Mesodermal cell (in vitro differentiated cells): ENCODE results near the gene RPL38.
"Not testable (repeated sequence)": the region's sequence is repeated elsewhere in the genome, so short reads cannot be mapped to it uniquely, and the experiment has no call there.

Source experiments
- H3K27ac ChIP-seq: 2 replicates; pipeline ENCODE4 v1.7.0; 2013; ENCODE audit warnings: mild to moderate bottlenecking, low read depth, low read length, moderate library complexity; ENCODE audit not compliant: severe bottlenecking
- H3K36me3 ChIP-seq: 2 replicates; pipeline ENCODE4 v1.7.1; 2013; ENCODE audit warnings: mild to moderate bottlenecking, low read length, moderate library complexity; ENCODE audit not compliant: control insufficient read depth, insufficient read depth
- H3K4me1 ChIP-seq: one replicate; pipeline ENCODE4 v1.7.1; 2013; ENCODE audit warnings: mild to moderate bottlenecking, low read length; ENCODE audit not compliant: insufficient read depth, control insufficient read depth, poor library complexity, severe bottlenecking
- H3K4me3 ChIP-seq: 2 replicates; pipeline ENCODE4 v1.7.0; 2013; ENCODE audit warnings: low read length, control low read depth, mild to moderate bottlenecking; ENCODE audit not compliant: insufficient read depth, poor library complexity, severe bottlenecking; ENCODE audit errors: extremely low read depth
- H3K9me3 ChIP-seq: 2 replicates; pipeline ENCODE4 v1.7.1; 2013; ENCODE audit warnings: mild to moderate bottlenecking, low read length, moderate library complexity; ENCODE audit not compliant: control insufficient read depth
- whole genome bisulfite sequencing, 2 experiments: methylation state at CpG; one replicate each; pipeline ENCODE4 v1.1.5; 2013; ENCODE audit warnings: missing lambda C conversion rate in 2 of 2; ENCODE audit not compliant: insufficient coverage in 2 of 2; 5-methylcytosine and 5-hydroxymethylcytosine counted together

Gene RPL38

DNA sequence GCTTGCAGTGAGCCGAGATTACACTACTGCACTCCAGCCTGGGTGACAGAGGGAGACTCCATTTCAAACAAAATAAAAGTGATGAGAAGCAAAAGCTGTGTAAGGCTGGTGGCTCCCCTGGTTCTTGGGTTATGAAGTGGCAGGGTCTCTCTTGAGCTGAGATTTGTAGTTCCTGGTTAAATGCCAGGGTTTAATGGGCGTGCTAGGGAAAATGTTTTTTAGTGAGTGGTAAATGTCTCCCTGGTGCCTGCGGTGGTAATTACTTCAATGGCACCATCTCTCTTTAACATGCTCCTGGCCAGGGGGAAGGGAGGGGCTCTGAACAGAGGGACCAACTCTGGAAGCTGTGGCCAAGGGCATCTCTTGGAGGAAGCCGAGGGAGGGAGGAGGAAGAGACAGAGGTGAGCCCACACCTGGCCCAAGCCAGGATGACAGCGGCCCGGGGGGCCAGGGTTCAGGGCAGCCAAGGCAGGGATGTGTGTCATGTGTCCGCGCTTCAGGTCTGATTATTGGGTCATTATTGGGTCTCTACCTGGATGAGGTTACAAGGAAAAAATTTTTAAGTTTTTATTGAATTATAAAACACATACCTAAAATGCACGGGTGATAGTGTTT lies 17.8 kb upstream of the RPL38 start:
- H3K27ac ChIP-seq = no peak overlapping the region
- H3K4me3 ChIP-seq = no peak overlapping the region
- no peaks in the 10 kb centered on the region for H3K9me3 ChIP-seq
- WGBS, 2 experiments = 90 to 93% methylated on average over 3 to 6 of the region's 9 CpGs
- H3K4me1 ChIP-seq = no peaks in the 10 kb centered on the region
- H3K36me3 ChIP-seq = no peaks in the 10 kb centered on the region

DNA sequence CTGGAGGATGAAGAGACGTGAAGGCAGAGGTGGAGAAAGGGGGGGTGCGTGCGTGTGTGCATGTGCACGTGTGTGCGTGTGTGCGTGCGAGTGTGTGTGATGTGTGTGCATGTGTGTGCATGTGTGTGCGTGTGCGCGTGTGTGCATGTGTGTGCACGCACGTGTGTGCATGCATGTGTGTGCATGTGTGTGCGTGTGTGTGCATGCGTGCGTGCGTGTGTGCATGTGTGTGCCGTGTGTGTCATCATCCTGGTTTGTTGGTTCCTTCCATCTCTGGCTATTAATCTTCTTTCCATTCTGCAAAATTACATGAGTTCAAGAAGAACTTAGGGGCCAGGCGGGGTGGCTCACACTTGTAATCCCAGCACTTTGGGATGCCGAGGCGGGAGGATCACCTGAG lies 17.0 kb upstream of the RPL38 start:
- 93 to 94% methylated on average over 8 to 17 of the region's 20 CpGs for WGBS, 2 experiments

DNA sequence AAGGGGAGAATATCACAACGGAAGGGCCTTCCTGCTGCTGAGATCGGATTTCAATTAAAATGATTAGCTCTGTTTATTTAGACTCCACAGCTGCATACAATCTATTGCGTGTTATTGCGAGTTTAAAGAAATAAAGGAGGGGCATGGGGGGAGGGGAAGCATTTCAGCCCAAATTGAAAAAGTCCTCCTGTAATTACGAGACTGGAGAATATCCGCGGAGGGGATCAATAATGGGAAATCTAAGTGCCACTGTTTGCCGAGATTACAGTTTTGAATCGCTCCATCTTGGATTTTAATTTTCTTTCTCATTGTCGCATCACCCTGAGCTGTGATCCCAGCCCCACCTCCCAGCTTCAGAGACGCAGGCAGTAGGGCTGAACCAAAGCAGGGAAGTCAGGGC lies 15.7 kb upstream of the RPL38 start:
- Histone ChIP-seq H3K36me3 (no peaks in the 10 kb centered on the region), H3K4me1 (no peaks in the 10 kb centered on the region), H3K9me3 (no peaks in the 10 kb centered on the region), H3K4me3 (no peak overlapping the region), H3K27ac (no peak overlapping the region)
- 80 to 83% methylated on average over 9 to 10 of the region's 11 CpGs for WGBS, 2 experiments

More for the DNA sequence above, 17.0 kb upstream of the RPL38 start:
- H3K9me3 ChIP-seq = no peaks in the 10 kb centered on the region
- no peaks in the 10 kb centered on the region for H3K4me1 ChIP-seq
- no peak overlapping the region for H3K27ac ChIP-seq
- no peak overlapping the region for H3K4me3 ChIP-seq
- H3K36me3 ChIP-seq = no peaks in the 10 kb centered on the region

DNA sequence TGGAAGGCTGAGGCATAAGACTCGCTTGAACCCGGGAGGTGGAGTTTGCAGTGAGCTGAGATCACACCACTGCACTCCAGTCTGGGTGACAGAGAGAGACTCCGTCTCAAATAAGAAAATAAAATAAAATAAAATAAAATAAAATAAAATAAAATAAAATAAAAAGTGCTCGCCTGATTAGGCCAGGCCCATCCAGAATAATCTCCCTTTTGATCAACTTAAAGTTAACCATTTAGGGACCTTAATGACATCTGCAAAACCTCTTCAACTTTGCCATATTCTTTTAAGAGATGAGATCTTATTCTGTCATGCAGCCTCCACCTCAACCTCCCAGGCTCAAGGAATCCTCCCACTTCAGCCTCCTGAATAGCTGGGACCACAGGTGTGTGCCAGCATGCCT lies 14.8 kb upstream of the RPL38 start:
- H3K4me1 ChIP-seq = not testable (repeated sequence)

DNA sequence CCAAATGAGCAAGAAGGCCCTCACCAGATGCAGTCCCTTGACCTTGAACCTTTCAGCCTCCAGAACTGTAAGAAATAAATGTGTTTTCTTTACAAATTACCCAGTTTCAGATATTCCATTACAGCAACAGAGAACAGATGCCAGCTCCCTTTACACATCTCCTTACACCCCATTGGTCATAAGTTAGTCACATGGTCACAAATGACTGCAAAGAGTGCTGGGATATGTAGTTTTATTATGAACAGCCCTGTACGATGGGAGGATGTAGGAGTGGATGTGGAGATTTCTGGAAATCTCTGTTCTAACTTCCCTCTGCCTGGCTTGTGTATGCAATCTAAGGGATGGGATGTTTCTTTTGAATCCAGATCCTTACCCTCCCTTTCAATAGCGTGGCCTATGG lies 13.3 kb upstream of the RPL38 start:
- no peak overlapping the region for H3K27ac ChIP-seq
- H3K9me3 ChIP-seq = no peaks in the 10 kb centered on the region
- 63 to 100% methylated on average over 1 to 2 of the region's 2 CpGs for WGBS, 2 experiments
- H3K4me1 ChIP-seq = no peaks in the 10 kb centered on the region
- H3K4me3 ChIP-seq = no peak overlapping the region
- no peaks in the 10 kb centered on the region for H3K36me3 ChIP-seq

More for the DNA sequence above, 14.8 kb upstream of the RPL38 start:
- H3K4me3 ChIP-seq, H3K36me3 ChIP-seq, H3K9me3 ChIP-seq, H3K27ac ChIP-seq: not testable (repeated sequence)
- no CpG with 5 or more reads among the region's 4 CpGs for WGBS, 2 experiments

DNA sequence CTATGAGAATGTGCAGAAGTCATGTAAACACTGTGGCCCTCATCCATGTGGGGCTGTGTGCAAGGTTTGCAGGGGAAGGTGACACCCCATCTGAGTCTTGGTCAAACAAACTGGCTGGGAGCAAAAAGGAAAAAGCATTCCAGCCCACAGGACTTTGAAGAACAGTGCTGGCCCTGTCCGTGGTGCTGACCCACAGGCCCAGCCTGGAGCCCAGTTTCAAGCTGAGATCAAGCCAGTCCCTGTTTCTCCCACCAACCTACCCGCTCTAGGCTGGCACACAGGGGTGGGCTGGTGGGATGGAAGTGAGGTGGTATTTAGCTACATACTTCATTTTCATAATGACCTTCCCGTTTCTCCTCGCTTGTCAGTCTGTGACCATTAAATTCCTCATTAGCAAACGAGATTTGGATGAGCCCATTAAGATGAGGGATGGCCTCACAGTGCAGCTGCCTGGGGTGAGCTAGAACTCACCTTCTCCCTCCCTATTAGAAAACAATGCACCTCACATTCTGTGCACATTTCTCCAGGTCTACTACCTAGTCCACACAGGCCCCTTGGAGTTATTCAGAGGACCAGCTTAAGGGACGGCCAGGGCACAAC lies 12.6 kb upstream of the RPL38 start:
- Histone ChIP-seq H3K4me3 (no peak overlapping the region), H3K9me3 (no peaks in the 10 kb centered on the region), H3K36me3 (no peaks in the 10 kb centered on the region), H3K4me1 (no peaks in the 10 kb centered on the region), H3K27ac (no peak overlapping the region)
- 57 to 83% methylated on average over 3 to 5 of the region's 6 CpGs for WGBS, 2 experiments

DNA sequence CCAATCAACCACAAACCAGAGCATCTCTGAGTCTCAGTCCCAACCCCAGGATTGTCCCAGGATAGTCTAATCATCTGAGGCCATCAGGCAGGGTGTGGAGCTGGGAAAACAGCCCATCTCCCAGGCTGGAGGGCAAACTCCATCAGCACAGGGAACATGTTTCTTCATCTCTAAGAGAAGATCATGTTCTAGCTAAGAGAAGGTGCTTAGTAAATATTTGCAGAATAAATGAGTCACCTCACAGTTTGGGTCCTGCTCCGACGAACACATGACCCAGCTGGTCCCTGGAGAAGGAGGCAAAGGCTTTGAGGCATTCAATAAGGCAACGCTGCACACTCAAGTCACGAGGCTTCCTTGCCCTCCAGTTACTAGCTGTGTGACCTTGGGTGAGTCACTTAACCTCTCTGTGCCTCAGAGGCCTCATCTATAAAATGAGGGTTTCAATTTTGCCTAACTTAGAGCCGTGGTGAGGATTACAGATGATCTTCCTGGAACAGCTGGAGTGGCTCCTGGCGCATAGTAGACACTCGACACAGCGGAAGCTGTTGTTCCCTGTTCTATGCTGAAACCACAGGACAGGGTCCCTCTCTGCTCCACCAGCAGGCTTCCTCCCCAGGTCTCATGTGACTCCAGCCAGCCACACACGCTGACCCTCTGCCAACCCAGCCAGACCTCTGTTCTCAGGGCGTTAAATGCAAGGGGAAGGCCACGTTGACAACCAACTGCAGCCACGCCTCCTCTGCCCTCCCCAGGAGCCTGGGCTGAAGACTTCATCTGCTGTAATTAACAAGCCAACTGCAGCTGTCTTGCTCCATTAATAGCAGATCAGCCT lies 10.3 kb upstream of the RPL38 start:
- no peak overlapping the region for H3K27ac ChIP-seq
- H3K4me3 ChIP-seq = no peak overlapping the region
- no peaks in the 10 kb centered on the region for H3K36me3 ChIP-seq
- 69 to 74% methylated on average over 11 to 12 of the region's 12 CpGs for WGBS, 2 experiments
- H3K4me1 ChIP-seq = no peaks in the 10 kb centered on the region
- no peaks in the 10 kb centered on the region for H3K9me3 ChIP-seq

DNA sequence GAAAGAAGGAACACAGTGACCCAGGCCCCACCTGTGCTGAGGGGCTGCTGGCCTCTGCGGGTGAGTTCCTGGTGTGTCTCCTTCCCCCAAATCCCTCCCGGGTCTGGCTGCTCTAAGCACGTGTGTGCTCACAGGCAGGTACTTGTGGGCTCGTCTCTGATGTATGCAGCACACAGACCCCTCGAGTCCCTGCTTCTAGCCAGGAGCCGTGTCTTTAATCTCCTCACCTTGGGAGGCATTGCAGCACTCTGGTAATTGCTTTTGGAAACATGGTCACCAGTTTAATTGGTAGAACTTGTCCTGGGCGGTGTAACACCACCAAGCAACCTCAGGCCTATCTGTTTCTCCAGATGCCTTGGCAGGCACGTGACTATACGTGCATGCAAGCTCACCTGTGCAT lies 8.8 kb upstream of the RPL38 start:
- Histone ChIP-seq H3K27ac (no peak overlapping the region), H3K9me3 (no peaks in the 10 kb centered on the region), H3K4me3 (no peak overlapping the region), H3K36me3 (no peaks in the 10 kb centered on the region), H3K4me1 (no peaks in the 10 kb centered on the region)
- 86 to 87% methylated on average over 8 to 9 of the region's 9 CpGs for WGBS, 2 experiments

DNA sequence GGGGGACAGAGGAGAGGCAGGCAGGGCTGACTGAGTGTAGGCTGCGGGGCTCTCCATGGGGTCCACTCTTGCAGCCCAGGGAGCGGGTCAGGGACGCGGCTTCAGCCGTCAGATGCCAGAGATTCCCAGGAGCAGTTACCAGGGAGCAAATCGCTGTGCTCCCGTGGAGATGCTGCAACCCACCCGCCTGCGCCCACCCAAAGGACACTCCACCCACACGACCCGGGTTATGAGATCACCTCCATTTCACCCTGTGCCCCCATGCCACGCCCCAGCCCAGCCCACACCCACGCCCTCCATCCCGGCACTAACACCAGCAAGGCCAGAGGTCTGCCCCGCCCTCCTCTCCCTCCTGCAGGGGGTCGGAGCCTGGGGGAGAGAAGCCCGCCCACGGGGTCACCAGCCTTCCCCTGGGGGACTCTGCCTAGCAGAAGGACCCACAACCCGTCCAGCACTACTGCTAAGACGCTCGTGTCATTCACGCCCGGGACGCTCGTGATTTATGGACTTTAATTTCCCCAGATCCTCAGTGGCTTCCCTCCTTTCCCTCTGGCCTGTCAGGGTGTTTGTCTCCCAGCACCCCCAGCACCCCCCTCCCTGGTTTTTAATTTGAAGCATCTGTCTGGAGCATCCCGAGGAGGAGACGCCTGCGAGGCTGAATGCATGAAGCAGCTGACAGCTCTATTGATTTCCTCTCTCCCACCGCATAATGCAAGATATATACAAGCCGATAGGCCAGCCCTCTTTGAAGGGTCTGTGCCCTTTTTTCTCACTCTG lies 6.7 kb upstream of the RPL38 start:
- 70% methylated on average over 17 to 23 of the region's 30 CpGs for WGBS, 2 experiments

DNA sequence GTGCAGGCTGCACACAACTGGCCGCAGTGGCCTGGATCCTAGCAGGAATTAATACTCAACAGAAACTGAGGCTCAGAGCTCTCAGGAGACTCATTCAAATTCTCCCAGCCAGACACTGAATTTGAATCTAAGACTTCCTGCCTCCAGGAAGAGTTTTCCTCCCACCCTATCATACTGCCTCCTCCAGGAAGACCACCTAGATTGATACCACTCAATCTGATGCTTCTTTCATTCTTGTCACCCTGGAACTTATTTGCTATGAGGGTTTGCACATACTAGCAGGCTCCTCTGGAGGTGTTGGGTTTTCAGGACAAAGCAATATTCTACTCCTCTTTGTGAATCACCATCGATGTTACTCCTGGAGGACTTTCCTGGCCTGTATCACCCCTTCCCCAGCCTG lies 5.7 kb upstream of the RPL38 start:
- 92 to 100% methylated on average over 2 of the region's 2 CpGs for WGBS, 2 experiments
- no peak overlapping the region for H3K27ac ChIP-seq
- no peaks in the 10 kb centered on the region for H3K4me1 ChIP-seq

More for the DNA sequence above, 6.7 kb upstream of the RPL38 start:
- Histone ChIP-seq H3K4me3 (no peak overlapping the region), H3K4me1 (no peaks in the 10 kb centered on the region), H3K27ac (no peak overlapping the region), H3K9me3 (no peaks in the 10 kb centered on the region), H3K36me3 (no peaks in the 10 kb centered on the region)

More for the DNA sequence above, 5.7 kb upstream of the RPL38 start:
- no peak overlapping the region for H3K4me3 ChIP-seq
- H3K9me3 ChIP-seq = no peaks in the 10 kb centered on the region
- no peaks in the 10 kb centered on the region for H3K36me3 ChIP-seq
